ENCODE data around the gene EDAR. TPM values are rescaled to one million over a fixed set of nuclear protein-coding genes. Genes with fewer than 3 reads are reported as not detected.

The EDAR gene
- total RNA-seq, 8 experiments from 2014 or later, result 0.05 to 1.00 (median 0.15) TPM

DNA sequence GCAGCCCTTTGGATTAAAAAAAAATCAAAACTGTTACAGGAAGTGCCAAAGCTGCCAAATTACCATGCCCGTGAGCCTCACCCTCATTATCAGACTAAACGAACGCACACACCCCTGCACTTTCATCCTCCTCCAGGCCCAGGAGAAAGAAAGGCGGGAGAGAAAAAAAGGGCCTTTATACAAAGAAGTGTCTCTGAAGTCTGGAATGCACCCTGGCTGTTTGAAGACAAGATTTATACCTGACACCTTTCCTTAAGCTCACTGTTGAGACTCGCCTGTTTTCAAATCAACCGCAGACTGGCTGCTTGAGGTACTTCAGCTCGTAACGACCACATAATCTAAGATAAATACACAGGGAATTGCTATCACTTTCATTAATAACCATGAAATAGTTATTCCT is 31.0 kb downstream of the EDAR start:
- Histone ChIP-seq H3K4me3 (no peak overlapping the region), H3K27ac (no peak overlapping the region), H3K4me1 (replicated peaks in 1 of 2) (peaks cover 10 to 11% of the 10 kb centered on the region in 2 donors)
- ATAC-seq (replicated peaks in 6 of 8), result no peak
- 39 to 71% (median 65%) methylated on average over 2 to 8 of the region's 8 CpGs; no CpG with 5 or more reads in 1 of the 10 experiments for WGBS, 10 experiments
- in situ Hi-C loops (cut with MboI; ENCODE audit: low pct_unique_long_range_greater_than_20kb in 2 of 9, low sequenced_read_pairs in 9 of 9, unreplicated experiment in 9 of 9), result no loop called here

DNA sequence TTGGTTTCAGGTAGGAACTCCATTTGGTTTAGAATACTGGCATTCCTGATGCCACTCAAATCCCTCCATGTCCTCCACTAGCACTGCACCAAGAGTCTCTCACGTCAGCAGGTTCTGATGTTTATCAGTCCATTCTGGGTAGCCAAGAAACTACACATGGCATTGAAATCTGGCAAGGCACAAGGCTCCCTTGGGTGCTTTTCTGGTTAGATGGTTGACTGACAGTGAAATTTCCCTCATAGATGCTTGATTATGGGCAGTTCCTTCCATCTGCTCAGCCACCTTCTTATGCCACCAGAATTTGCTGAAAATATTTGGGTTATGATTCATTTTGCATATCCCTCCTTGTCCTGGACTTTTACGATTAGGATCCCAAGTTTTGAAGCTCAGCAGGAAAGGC is 32.6 kb downstream of the EDAR start:
- in situ Hi-C loops (cut with MboI; ENCODE audit: low pct_unique_long_range_greater_than_20kb in 2 of 9, low sequenced_read_pairs in 9 of 9, unreplicated experiment in 9 of 9), result no loop called here
- ATAC-seq (replicated peaks in 6 of 8), result no peak
- WGBS, 10 experiments, result 33 to 100% (median 90%) methylated on average over 1 to 2 of the region's 2 CpGs; no CpG with 5 or more reads in 2 of the 10 experiments

DNA sequence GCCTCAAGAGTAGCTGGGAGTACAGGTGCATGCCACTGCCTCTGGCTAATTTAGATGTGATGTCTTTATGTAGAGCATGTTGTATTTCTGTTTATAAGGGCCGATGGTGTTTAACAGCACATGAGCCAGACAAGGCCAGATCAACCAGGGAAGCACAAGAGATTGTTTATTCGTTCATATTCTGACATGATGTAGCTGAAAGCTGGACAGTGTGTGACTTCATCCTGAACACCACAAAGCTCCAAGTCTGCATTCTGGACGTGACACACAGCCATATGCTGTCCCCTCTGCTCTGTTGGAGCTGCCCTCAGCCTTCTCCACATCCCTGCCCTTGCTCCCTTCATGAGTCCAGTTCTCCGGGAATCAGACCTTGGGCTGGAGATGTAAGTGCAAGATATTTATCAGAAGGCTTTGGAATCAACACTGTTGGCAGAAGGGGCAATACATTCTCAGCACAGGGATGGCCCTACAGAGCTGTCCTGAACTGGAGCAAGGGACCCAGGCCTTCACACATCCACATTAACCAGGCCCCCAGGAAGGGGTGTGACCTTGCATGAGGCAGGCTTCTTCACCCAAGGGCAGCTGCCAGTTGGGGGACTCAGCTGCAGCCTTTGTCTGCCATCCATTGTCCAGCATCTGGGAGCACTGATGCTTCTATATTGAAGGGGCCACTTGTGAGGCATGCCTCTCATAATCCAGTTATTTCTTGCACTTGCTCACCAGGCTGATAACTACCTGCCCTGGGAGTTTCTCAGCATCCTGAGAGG is 38.5 kb downstream of the EDAR start:
- peaks cover 0 to 2% of the 10 kb centered on the region in 2 donors for H3K4me1 ChIP-seq (replicated peaks in 1 of 2)
- peak overlapping the region in 1 of 2 donors; percentile 31 for H3K27ac ChIP-seq
- in situ Hi-C loops (cut with MboI; ENCODE audit: low pct_unique_long_range_greater_than_20kb in 2 of 9, low sequenced_read_pairs in 9 of 9, unreplicated experiment in 9 of 9), result no loop called here
- WGBS, 10 experiments, result 7 to 88% (median 55%) methylated on average over 1 to 4 of the region's 4 CpGs; no CpG with 5 or more reads in 2 of the 10 experiments
- ATAC-seq (replicated peaks in 6 of 8), result peak in 5 of 8 experiments; percentile 58 to 83 (median 63)
- no peak overlapping the region for H3K4me3 ChIP-seq

More for the DNA sequence above, 32.6 kb downstream of the EDAR start:
- Histone ChIP-seq H3K27ac (no peak overlapping the region), H3K4me3 (no peak overlapping the region), H3K4me1 (replicated peaks in 1 of 2) (peaks cover 10 to 11% of the 10 kb centered on the region in 2 donors)

DNA sequence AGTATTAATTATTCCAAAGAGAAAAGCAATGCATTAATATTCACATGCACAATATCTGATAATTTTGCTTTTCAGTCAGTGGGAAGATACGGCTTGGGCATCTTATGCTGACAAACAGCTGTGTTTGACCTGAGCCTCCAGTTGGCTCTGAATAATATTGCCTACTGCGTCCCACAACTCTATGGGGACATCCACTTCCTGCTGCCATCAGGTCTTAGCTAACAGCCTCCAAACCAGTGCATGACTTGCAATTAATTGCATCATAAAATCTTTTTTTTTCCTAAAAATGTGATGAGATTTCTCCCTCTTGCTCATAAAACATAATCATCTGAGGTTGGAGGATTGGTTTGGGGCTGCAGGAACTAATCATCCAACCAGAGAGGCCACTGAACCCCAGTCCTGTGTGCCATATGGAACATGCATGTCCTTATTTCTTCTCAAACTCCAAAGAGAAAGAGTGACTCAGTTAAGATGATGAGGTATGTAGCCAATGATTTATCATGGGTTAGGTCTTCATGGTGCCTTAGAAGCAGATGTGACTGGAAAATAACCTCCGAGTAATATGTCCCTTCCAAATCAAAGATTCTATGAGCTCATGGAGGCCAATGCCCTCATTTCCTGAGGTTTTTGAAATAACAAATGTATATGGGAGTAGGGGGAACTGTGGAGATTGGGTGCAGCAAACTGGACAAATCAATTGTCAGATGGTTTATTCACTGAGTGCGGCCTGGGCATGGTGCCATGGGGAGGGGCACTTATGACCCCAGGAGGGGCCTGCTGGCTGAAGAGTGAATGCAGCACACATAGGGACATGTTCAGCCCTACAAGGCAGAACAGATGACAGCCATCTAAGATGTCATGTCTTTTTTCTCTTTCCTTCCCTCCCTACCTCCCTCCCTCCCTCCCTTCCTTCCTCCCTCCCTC is 39.4 kb downstream of the EDAR start:
- 0 to 90% (median 70%) methylated on average over 1 to 4 of the region's 4 CpGs for WGBS, 10 experiments
- in situ Hi-C loops (cut with MboI; ENCODE audit: low pct_unique_long_range_greater_than_20kb in 2 of 9, low sequenced_read_pairs in 9 of 9, unreplicated experiment in 9 of 9), result no loop called here
- no peak overlapping the region for H3K4me3 ChIP-seq
- H3K4me1 ChIP-seq (replicated peaks in 1 of 2), result peaks cover 0 to 2% of the 10 kb centered on the region in 2 donors
- peak overlapping the region in 1 of 2 donors; percentile 59 for H3K27ac ChIP-seq
- peak in 7 of 8 experiments; percentile 32 to 88 (median 48) for ATAC-seq (replicated peaks in 6 of 8)

DNA sequence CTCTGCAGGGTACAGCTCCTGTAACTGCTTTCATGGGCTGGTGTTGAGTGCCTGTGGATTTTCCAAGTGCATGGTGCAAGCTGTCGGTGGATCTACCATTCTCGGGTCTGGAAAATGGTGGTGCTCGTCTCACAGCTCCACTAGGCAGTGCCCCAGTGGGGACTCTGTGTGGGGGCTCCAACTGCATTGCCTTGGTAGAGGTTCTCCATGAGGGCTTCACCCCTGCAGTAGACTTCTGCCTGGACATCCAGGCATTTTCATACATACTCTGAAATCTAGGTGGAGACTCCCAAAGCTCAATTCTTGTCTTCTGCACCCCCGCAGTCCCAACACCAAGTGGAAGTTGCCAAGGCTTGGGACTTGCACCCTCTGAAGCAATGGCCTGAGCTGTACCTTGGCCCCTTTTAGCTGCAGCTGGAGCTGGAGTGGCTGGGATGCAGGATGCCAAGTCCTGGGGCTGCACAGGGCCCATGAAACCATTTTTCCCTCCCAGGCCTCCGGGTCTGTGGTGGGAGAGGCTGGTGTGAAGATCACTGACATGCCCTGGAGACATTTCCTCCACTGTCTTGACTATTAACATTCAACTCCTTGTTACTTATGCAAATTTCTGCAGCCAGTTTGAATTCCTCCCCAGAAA is 41.6 kb downstream of the EDAR start:
- ATAC-seq (replicated peaks in 6 of 8), result peak in 1 of 8 experiments; percentile 18
- Histone ChIP-seq H3K4me1 (replicated peaks in 1 of 2) (peaks cover 0 to 7% of the 10 kb centered on the region in 2 donors), H3K27ac (no peak overlapping the region), H3K4me3 (no peak overlapping the region)
- WGBS, 10 experiments, result 0 to 76% (median 25%) methylated on average over 1 to 3 of the region's 5 CpGs; no CpG with 5 or more reads in 4 of the 10 experiments
- in situ Hi-C loops (cut with MboI; ENCODE audit: low pct_unique_long_range_greater_than_20kb in 2 of 9, low sequenced_read_pairs in 9 of 9, unreplicated experiment in 9 of 9), result no loop called here

DNA sequence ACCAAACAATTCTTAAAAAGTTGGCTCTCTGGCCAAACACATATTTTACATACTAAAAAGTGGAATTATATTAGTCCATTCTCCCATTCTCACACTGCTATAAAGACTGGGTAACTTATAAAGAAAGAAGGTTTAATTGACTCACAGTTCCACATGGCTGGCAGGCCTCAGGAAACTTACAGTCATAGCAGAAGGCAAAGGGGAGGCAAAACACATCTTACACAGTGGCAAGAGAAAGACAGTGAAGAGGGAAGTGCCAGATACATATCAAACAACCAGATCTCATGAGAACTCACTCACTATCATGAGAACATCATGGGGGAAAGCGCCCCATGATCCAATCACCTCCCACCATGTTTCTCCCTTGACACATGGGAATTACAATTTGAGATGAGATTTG is 42.6 kb downstream of the EDAR start:
- H3K4me3 ChIP-seq, result no peak overlapping the region
- H3K27ac ChIP-seq, result no peak overlapping the region
- WGBS, 10 experiments, result 20 to 100% (median 88%) methylated on average over 1 of the region's 1 CpG; no CpG with 5 or more reads in 4 of the 10 experiments
- peaks cover 0 to 7% of the 10 kb centered on the region in 2 donors for H3K4me1 ChIP-seq (replicated peaks in 1 of 2)
- no peak for ATAC-seq (replicated peaks in 6 of 8)
- in situ Hi-C loops (cut with MboI; ENCODE audit: low pct_unique_long_range_greater_than_20kb in 2 of 9, low sequenced_read_pairs in 9 of 9, unreplicated experiment in 9 of 9), result no loop called here

DNA sequence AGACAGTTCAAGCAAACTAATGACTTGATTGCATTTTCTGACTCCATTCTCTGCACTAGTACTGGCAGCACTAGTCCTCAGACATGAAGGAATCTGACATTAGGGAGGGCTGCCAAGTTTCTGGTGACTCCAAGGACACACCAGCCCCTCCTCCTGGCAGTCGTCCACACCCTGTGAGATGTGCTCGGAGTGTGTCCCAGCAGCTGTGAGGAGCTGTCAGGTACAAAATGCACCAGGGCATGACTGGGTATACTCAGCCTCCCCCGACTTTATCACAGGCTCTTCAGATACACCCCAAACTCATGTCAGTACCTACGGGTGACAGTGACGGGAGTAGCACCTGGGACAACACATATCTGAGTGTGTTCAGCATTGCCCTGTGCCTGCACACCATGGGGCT is 43.1 kb downstream of the EDAR start:
- in situ Hi-C loops (cut with MboI; ENCODE audit: low pct_unique_long_range_greater_than_20kb in 2 of 9, low sequenced_read_pairs in 9 of 9, unreplicated experiment in 9 of 9), result no loop called here
- Histone ChIP-seq H3K4me3 (no peak overlapping the region), H3K4me1 (replicated peaks in 1 of 2) (peaks cover 0 to 7% of the 10 kb centered on the region in 2 donors), H3K27ac (no peak overlapping the region)
- WGBS, 10 experiments, result 46 to 100% (median 80%) methylated on average over 1 to 5 of the region's 5 CpGs; no CpG with 5 or more reads in 2 of the 10 experiments
- no peak for ATAC-seq (replicated peaks in 6 of 8)

DNA sequence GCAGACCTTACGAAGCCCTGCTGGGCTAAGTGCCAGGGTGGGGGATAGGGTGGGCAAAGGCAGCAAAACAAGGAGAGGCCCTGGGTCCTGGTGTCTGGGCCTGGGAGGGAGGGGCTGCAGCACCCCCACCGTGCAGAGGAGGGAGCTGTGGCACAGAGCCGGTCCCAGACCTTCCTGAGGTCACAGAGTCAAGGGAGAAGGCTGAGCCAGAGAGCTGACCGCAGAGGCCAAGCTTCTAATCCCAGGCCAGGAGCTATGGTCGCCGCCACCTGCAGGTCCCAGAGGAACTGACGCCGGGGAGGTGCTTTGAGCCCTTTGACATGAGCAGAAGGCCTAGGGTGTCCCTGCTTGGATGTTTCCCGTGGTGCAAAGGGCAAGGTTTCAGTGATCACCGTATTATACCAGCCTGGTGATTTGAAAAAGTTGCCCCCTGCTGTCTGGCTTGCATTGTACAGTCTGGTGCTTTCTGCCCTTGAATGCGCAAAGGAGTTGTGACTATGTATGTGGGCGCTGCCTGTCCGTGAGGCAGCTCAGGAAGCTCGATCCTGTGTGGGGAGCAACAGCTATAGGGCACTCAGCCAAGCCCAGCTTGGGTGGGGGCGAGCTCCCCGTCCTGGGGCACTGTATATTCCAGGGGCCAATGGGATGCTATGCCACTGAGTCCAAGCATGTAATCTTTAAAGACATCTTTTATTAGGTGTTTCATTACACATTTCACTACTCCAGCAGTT is 44.3 kb downstream of the EDAR start:
- WGBS, 10 experiments, result 45 to 97% (median 80%) methylated on average over 1 to 8 of the region's 16 CpGs; no CpG with 5 or more reads in 3 of the 10 experiments
- ATAC-seq (replicated peaks in 6 of 8), result peak in 3 of 8 experiments; percentile 14 to 49 (median 25)
- Histone ChIP-seq H3K4me1 (replicated peaks in 1 of 2) (peaks cover 5 to 8% of the 10 kb centered on the region in 2 donors), H3K4me3 (no peak overlapping the region), H3K27ac (no peak overlapping the region)
- in situ Hi-C loops (cut with MboI; ENCODE audit: low pct_unique_long_range_greater_than_20kb in 2 of 9, low sequenced_read_pairs in 9 of 9, unreplicated experiment in 9 of 9), result no loop called here

DNA sequence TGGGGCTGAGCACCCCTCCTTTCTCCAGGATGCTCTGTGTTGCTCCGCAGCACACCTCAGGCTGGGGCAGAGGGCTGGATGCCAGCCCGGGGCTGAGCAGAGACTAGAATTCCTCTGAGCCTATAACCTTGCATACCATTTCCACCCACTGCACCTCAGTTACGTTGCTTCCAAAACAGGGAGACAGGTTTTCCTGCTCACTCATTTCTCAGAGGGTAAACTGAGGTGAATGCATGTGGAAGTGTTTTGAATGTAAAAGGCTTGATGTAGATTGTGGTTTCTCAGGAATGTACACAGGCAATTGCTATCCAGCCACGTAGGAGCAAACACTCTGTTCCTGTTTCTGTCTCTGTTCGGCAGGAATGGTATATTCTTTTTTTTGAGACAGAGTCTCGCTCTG is 45.3 kb downstream of the EDAR start:
- 29 to 100% (median 83%) methylated on average over 1 to 5 of the region's 6 CpGs; no CpG with 5 or more reads in 2 of the 10 experiments for WGBS, 10 experiments
- peak in 1 of 8 experiments; percentile 37 for ATAC-seq (replicated peaks in 6 of 8)
- Histone ChIP-seq H3K27ac (no peak overlapping the region), H3K4me3 (no peak overlapping the region), H3K4me1 (replicated peaks in 1 of 2) (peaks cover 5 to 12% of the 10 kb centered on the region in 2 donors)
- in situ Hi-C loops (cut with MboI; ENCODE audit: low pct_unique_long_range_greater_than_20kb in 2 of 9, low sequenced_read_pairs in 9 of 9, unreplicated experiment in 9 of 9), result no loop called here

DNA sequence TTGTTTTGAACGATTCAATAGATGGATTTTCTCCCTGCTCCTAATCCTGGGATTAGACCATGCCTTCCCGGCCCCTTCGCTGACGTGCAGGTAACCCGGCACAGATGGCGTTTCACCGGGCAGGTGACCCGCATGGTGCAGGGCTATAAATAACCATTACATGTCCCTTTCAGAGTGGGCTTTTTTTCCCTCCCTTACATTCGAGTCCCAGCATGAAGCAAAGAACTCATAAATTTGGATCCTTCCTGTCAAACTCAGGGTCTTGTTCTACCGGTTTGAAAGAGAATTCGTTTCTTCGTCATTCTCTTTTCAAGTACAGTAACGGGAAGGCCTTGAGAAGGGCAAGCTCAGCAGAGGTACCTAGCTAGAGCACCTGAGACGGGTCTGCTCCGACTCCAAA is 46.1 kb downstream of the EDAR start:
- Histone ChIP-seq H3K4me3 (no peak overlapping the region), H3K4me1 (replicated peaks in 1 of 2) (peaks cover 5 to 12% of the 10 kb centered on the region in 2 donors), H3K27ac (no peak overlapping the region)
- in situ Hi-C loops (cut with MboI; ENCODE audit: low pct_unique_long_range_greater_than_20kb in 2 of 9, low sequenced_read_pairs in 9 of 9, unreplicated experiment in 9 of 9), result no loop called here
- peak in 2 of 8 experiments; percentile 13 to 14 for ATAC-seq (replicated peaks in 6 of 8)
- WGBS, 10 experiments, result 36 to 95% (median 75%) methylated on average over 1 to 15 of the region's 15 CpGs; no CpG with 5 or more reads in 2 of the 10 experiments

DNA sequence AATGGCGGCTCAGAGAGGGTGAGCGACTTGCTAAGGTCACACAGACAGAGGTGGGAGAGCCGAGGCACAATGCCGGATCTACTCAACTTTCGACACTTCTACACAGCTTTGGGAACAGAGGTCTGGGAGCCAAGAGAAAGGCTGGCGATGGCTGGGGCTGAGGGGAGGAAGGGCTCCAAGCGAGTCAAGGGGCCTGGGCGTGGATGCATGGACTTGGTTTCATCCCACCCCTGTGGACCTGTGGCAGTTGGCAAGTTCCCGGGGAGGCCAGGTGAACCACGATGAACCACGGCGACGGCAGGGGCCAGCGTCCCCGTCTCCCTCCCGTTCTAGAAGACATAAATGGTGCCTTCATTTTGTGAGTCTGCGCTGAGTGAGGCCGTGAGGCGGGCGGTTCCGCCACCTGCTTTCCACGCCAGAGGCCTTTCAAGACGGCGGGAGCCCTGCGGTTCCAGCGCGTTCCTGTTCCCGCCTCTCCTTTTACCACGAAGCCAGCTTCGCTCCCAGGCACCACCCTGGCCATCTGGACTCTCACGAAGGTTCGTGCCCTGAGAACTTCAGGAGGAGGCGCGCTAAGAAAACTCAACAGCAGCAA is 46.7 kb downstream of the EDAR start:
- in situ Hi-C loops (cut with MboI; ENCODE audit: low pct_unique_long_range_greater_than_20kb in 2 of 9, low sequenced_read_pairs in 9 of 9, unreplicated experiment in 9 of 9), result no loop called here
- H3K27ac ChIP-seq, result no peak overlapping the region

DNA sequence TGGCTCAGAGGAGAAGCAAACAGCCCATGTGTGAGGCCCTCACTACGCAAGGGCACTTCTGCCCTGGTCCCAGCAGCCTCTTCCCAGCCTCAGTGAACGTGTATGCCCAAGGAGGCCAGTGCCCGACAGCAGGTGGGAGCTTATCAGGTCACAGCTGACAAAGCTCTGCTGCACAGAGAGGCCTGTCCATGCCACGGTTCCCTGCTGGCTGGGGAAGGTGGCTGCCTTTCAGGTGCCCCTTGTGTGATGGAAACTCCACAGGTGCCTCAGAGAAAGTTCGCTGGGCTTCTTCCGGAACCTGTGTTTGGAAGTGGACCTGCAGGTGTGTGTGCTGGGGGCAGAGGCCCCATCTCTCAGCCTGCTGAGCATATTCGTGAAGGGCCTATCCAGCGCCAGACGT is 47.3 kb downstream of the EDAR start:
- Histone ChIP-seq H3K4me3 (no peak overlapping the region), H3K4me1 (replicated peaks in 1 of 2) (peaks cover 11 to 17% of the 10 kb centered on the region in 2 donors), H3K27ac (no peak overlapping the region)
- ATAC-seq (replicated peaks in 6 of 8), result no peak
- in situ Hi-C loops (cut with MboI; ENCODE audit: low pct_unique_long_range_greater_than_20kb in 2 of 9, low sequenced_read_pairs in 9 of 9, unreplicated experiment in 9 of 9), result no loop called here
- 33 to 100% (median 84%) methylated on average over 1 to 5 of the region's 9 CpGs; no CpG with 5 or more reads in 5 of the 10 experiments for whole genome bisulfite sequencing, 10 experiments

More for the DNA sequence above, 46.7 kb downstream of the EDAR start:
- ATAC-seq (replicated peaks in 6 of 8), result no peak
- Histone ChIP-seq H3K4me3 (no peak overlapping the region), H3K4me1 (replicated peaks in 1 of 2) (peaks cover 5 to 12% of the 10 kb centered on the region in 2 donors)
- 70 to 100% (median 91%) methylated on average over 1 to 19 of the region's 34 CpGs; no CpG with 5 or more reads in 1 of the 10 experiments for whole genome bisulfite sequencing, 10 experiments

Measured in motor neuron (in vitro differentiated cells).